IPS-18a (cell line): ENCODE data around the gene WNT7B.

Experiments
- H3K27ac ChIP-seq: one replicate; pipeline ENCODE4 v1.5.1; 2013; ENCODE audit warnings: low read length
- H3K27me3 ChIP-seq: one replicate; pipeline ENCODE4 v1.6.1; 2013; ENCODE audit warnings: mild to moderate bottlenecking, low read length; ENCODE audit not compliant: control insufficient read depth, insufficient read depth
- H3K36me3 ChIP-seq: one replicate; pipeline ENCODE4 v1.6.1; 2013; ENCODE audit warnings: low read depth, low read length; ENCODE audit not compliant: control insufficient read depth
- H3K4me1 ChIP-seq: one replicate; pipeline ENCODE4 v1.6.1; 2013; ENCODE audit warnings: low read depth, low read length; ENCODE audit not compliant: control insufficient read depth
- H3K4me3 ChIP-seq: one replicate; pipeline ENCODE4 v1.5.1; 2013; ENCODE audit warnings: low read length
- H3K9ac ChIP-seq: one replicate; pipeline ENCODE4 v1.6.1; 2013; ENCODE audit warnings: mild to moderate bottlenecking, low read length, moderate library complexity
- H3K9me3 ChIP-seq: one replicate; pipeline ENCODE4 v1.6.1; 2013; ENCODE audit warnings: low read depth, low read length; ENCODE audit not compliant: control insufficient read depth

WNT7B gene

DNA sequence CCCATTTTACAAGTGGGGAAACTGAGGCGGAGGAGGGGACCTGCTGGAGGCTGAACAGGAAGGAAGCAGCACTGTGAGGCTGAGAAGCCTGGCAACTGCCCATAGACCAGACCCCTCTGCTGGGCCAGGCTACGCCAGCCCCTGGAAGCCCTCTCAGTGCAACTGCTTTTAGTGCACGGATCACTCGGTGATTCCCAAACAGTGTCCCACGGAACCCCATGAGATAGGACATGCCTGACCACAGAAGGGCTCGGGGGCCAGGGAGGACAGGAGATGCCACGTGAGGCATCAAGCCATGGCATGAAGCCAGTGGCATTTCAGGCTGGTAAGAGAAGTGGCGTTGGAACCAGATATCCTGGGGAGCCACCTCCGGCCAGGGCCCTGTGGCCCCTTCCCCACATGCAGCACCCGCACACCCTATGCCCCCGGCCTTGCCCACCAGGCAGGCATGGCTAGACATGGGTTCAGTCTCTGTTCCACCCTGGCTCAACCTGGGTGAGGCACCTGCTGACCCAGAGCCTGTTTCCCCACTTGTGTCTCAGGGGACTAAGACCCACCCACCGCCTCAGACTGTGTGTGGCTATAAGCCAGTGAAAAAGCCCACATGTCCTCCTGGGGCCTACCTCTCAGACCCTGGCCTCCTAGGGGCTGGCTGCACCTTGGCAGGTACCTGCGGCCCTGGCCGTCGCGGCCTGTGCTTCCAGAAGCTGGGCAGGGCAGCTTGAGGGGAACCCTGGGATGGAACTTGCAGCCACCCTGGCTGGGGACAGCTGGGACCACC lies 84.1 kb downstream of the WNT7B start:
- H3K27me3 ChIP-seq = no peaks in the 10 kb centered on the region
- no peak overlapping the region for H3K27ac ChIP-seq
- H3K36me3 ChIP-seq = no peaks in the 10 kb centered on the region
- H3K4me3 ChIP-seq = no peak overlapping the region
- no peaks in the 10 kb centered on the region for H3K9me3 ChIP-seq
- peaks cover 9% of the 10 kb centered on the region for H3K4me1 ChIP-seq
- no peak overlapping the region for H3K9ac ChIP-seq

DNA sequence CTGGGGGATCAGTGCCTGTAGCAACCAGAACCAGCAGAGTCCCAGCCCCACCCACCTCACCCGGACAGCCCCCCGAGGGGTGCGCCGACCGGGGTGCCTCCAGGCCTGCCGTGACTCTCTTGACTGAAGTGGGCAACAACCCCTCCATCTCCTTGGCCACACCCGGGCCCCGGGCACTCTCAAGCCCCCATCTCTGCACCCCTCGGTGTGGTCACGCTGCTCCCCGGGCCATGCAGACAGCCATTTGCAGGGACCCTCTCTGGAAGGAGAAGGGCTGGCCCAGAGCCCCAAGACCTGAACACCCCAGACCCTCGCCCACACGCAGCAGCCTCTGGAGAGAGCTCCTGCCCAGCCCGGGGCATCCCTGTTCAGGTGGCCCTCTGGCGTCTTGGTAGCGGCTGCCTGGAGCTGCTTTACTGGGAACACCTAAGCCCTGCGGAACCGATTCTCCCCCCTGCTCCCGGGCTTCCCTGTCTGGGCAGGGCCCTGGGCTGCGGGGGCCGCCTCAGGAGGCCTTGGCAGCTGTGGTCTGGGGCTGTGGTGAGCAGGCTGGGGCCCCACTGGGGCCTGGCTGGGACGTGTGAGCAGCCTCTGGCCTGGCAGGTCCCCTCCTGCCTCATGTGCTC lies 84.9 kb downstream of the WNT7B start:
- Histone ChIP-seq H3K4me1 (peaks cover 9% of the 10 kb centered on the region), H3K27ac (no peak overlapping the region), H3K9me3 (no peaks in the 10 kb centered on the region), H3K27me3 (no peaks in the 10 kb centered on the region), H3K9ac (no peak overlapping the region), H3K4me3 (no peak overlapping the region), H3K36me3 (no peaks in the 10 kb centered on the region)

DNA sequence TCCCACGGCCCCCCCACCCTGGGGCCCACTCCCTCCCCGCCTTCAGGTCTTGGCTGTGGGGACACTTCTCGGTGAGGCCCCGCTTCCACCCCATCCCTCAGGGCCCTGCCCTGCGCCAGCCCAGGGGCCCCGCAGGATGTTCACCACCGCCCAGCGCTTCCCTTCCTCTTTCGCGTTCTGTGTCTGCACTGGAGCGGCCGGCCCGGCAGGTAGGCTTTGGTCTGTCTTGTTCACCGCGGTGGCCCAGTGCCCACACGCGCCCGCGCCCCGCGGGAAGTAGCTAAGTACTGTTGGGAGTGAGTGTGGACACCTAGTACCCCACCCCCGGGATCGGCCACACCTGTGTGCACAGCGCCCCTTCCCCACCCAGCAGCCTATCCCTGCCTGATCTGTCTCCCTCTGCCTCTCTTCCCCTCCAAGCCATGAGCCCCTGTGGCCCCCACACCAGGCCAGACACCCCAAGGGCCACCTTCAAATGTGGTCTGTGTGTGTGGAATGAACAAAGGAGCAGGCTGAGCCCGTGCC lies 85.4 kb downstream of the WNT7B start:
- no peak overlapping the region for H3K27ac ChIP-seq
- no peaks in the 10 kb centered on the region for H3K36me3 ChIP-seq
- no peaks in the 10 kb centered on the region for H3K27me3 ChIP-seq
- no peak overlapping the region for H3K4me3 ChIP-seq
- H3K9me3 ChIP-seq = no peaks in the 10 kb centered on the region
- peaks cover 5% of the 10 kb centered on the region for H3K4me1 ChIP-seq
- H3K9ac ChIP-seq = no peak overlapping the region

DNA sequence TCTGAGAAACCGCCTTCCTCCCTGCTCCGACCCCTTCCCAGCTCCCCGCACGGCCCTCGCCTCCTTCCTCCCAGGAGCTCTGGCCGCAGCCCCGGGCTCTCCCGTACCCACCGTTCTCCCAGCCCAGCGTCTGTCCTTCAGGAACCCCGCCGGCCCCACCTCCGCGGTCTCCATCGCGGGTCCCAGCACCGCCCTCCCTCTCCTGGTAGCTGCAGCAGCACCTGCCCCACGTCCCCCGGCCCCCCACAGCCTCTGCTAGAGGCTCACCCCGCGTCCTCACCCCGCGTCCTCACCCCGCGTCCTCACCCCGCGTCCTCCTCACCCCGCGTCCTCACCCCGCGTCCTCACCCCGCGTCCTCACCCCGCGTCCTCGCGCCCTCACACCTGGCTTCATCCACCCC lies 85.9 kb downstream of the WNT7B start:
- Histone ChIP-seq H3K27ac (no peak overlapping the region), H3K4me3 (no peak overlapping the region), H3K9ac (no peak overlapping the region), H3K9me3 (no peaks in the 10 kb centered on the region), H3K27me3 (no peaks in the 10 kb centered on the region), H3K4me1 (peaks cover 2% of the 10 kb centered on the region), H3K36me3 (no peaks in the 10 kb centered on the region)

DNA sequence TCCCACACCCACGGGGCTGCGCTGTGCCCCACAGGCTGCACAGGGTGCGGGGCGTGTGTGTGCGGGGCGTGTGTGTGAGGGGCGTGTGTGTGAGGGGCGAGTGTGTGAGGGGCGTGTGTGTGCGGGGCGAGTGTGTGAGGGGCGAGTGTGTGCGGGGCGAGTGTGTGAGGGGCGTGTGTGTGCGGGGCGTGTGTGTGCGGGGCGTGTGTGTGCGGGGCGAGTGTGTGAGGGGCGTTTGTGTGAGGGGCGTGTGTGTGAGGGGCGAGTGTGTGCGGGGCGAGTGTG lies 86.7 kb downstream of the WNT7B start:
- no peaks in the 10 kb centered on the region for H3K36me3 ChIP-seq
- H3K9ac ChIP-seq = no peak overlapping the region
- no peaks in the 10 kb centered on the region for H3K27me3 ChIP-seq
- H3K4me3 ChIP-seq = no peak overlapping the region
- H3K27ac ChIP-seq = no peak overlapping the region
- no peaks in the 10 kb centered on the region for H3K9me3 ChIP-seq
- H3K4me1 ChIP-seq = no peaks in the 10 kb centered on the region

DNA sequence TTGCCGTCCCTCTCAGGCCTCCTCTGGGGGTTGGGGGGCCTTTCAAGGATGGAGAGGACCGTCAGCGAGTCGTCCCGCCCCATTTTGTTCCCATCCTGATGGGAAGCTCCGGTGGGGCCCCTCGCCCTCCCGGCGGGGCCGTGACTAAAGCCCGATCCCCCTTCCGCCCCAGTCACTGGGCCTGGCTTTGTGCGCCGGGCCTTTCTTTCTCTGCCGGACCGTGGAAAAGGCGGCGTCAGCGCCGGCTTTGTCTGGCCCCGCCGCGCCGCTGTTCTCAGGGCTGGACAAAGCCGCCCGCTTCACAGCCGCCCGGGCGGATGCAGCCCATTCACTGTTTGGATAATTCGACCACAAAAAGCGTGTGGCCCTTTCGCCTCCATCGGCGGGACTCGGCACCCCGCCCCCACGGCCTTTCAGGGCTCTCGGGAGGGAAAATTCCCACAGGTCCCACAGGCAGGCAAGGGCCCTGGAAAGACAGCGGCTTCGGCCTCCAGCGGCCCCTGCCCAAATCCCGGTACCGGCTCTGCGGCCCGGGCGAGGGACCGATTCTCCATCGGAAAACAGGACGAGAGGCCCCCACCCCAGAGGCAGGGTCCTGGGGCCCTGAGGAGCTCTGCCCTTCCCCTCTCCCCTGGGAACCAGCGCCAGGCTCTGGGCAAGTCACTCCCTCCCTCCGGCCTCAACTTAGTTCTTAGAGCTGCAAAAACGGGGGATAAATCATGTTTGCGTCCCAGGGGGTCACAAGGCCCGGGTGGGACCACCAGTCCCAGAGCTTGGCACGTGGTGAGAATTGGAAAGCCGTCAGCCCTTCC lies 87.2 kb downstream of the WNT7B start:
- H3K4me1 ChIP-seq = no peaks in the 10 kb centered on the region
- no peak overlapping the region for H3K4me3 ChIP-seq
- no peak overlapping the region for H3K9ac ChIP-seq
- no peaks in the 10 kb centered on the region for H3K36me3 ChIP-seq
- no peak overlapping the region for H3K27ac ChIP-seq
- H3K9me3 ChIP-seq = no peaks in the 10 kb centered on the region
- H3K27me3 ChIP-seq = no peaks in the 10 kb centered on the region

DNA sequence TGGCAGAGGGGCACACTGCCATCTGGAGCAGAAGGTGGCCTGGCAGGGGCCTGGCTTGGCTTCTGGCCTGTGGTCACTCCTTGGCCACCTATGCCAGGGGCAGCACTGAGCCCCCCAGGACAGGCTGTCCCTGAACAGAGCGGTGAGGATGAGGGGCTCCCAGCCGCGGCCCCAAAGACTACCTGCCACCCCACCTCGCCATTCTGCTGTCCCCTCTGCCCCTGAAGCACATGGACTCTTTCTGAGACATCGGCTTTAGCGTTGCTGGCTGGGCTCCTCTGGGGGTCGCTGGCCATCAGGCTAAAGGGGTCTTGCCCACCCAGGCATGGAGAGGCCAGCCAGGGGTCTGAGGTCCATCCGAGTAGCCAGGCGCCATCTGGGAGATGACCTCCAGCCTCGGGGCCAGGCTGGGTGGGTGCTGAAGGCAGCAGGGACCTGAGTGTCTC lies 87.8 kb downstream of the WNT7B start:
- H3K4me3 ChIP-seq = no peak overlapping the region

DNA sequence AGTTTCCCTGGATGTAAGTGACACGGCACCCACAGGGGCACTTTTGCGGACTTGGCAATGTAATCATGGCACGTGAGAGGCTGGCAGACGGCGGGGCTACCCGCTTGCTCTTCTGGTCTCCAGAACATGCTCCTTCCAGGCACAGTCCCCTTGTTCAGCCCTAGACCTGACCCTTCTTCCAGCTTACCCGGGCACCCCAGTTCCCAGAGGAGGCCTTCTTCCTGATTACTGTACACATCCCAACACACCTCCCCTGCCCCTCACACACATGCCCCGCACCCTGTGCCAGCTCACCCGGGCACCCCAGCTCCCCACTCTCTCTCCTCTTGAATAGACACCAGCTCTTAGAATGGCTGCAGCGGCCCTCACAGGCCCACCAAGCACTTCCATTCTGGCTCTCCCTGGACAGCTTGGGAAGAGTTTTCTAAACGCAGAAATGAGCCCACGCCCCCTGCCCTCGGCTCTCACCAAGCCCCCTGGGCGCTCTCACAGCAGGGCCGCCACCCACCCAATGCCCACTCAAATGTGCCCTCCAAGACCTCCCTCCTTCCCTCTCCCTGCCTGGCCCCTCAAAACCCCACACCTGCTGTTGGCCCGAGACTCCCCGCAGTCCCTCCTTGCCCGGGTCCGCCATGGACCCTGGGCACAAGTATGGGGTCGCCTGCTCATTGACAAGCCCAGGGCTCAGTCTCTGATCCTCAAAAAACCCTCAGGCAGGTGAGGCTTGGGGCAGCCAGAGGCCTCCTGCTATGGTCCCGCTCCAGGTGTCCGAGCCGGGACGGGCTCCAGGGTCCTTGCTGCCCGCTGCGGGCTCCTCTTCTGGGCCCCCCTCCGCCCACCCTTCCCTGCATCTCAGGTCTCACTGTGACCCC lies 88.5 kb downstream of the WNT7B start:
- no peak overlapping the region for H3K27ac ChIP-seq
- H3K36me3 ChIP-seq = no peaks in the 10 kb centered on the region
- H3K9ac ChIP-seq = no peak overlapping the region
- H3K4me3 ChIP-seq = no peak overlapping the region
- no peaks in the 10 kb centered on the region for H3K9me3 ChIP-seq
- H3K27me3 ChIP-seq = no peaks in the 10 kb centered on the region
- no peaks in the 10 kb centered on the region for H3K4me1 ChIP-seq

More for the DNA sequence above, 87.8 kb downstream of the WNT7B start:
- Histone ChIP-seq H3K36me3 (no peaks in the 10 kb centered on the region), H3K27me3 (no peaks in the 10 kb centered on the region), H3K4me1 (no peaks in the 10 kb centered on the region), H3K9ac (no peak overlapping the region), H3K27ac (no peak overlapping the region), H3K9me3 (no peaks in the 10 kb centered on the region)

DNA sequence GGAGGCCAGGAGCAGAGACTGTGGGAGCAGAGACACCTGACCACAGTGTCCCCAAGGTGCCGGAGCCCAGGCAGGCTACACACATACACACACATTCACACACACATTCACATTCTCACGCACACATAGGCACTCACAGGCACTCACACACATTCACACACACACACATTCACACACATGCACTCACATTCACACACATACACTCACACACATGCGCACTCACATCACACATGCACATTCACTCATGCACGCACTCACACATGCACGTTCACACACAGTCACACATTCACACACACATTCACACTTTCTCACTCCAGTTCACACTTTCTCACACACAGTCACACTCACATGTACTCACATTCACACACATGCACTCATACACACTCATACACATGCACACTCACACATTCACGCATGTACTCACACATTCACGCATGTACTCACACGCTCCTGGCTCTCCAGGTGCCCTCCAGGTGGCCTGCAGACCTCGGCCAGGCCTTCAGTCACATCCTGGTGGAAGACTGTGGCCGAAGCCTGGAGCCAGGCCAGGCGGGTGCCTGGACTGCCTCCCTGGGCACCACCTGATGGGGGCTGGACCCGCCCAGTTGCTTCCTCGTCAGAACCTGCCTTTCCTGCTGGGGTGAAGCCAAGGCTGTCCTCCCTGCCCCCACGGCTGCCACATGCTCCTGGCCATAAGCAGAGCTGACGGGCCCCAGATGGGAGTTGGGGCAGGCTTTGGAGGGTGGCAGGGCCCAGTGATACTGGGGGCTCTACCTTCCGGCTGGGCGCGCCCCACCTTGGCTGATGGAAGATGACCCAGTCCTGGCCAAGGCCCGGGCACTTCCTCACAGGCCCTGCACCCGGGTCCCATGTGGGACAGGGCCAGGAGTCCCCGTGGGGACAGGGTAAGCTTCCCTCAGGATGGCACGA lies 89.5 kb downstream of the WNT7B start:
- Histone ChIP-seq H3K27ac (no peak overlapping the region), H3K4me3 (no peak overlapping the region), H3K4me1 (no peaks in the 10 kb centered on the region), H3K9ac (no peak overlapping the region), H3K27me3 (peaks cover 1% of the 10 kb centered on the region), H3K36me3 (no peaks in the 10 kb centered on the region), H3K9me3 (no peaks in the 10 kb centered on the region)

DNA sequence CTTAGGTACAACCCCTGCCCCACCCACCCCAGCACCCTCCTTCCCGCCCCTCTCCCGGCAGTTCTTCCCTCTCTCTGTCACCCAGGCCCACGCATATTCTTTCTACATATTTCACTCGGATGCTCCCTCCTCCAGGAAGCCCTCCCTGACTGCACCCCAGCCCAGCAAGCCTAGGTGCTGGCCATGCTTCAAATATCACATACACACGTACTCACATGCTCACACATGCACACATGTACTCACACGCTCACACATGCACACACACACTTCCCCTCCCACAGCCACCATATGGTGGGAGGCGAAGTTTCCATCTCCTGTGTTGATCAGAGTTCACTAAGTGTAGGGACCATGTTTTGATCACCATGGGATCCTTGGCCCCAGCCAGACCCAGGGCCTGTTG lies 90.4 kb downstream of the WNT7B start:
- Histone ChIP-seq H3K9ac (no peak overlapping the region), H3K4me3 (no peak overlapping the region), H3K27ac (no peak overlapping the region), H3K27me3 (peaks cover 11% of the 10 kb centered on the region), H3K9me3 (no peaks in the 10 kb centered on the region), H3K4me1 (peaks cover under 1% of the 10 kb centered on the region), H3K36me3 (no peaks in the 10 kb centered on the region)
